K562 (cell line): ENCODE measurements around the gene ANO9. TPM values are rescaled to one million over a fixed set of nuclear protein-coding genes. Genes with fewer than 3 reads are reported as not detected.

Experiments
- ATAC-seq: fragments of 200-7000 bp; cut with Tn5 transposase; 3 replicates; pipeline ENCODE4 v1.9.1; 2020; ENCODE audit warnings: moderate library complexity
- BruUV-seq: library from RNA; stranded (reverse); fragments of 400-500 nt; replicated peaks from 2 replicates; lab custom pipeline; 2021; lab: Mats Ljungman, UMichigan
- CTCF ChIA-PET: fragments of 300-600 bp; formaldehyde crosslinking; extraction: SDS; loops from one replicate; lab custom pipeline; 2021; ENCODE audit warnings: low intra/inter-chr PET ratio; lab: Yijun Ruan, JAX
- POLR2A ChIA-PET: fragments of 300-600, 350-650 bp; sonication (Branson Sonifier 250); formaldehyde crosslinking; extraction: SDS; loops from one replicate; lab custom pipeline; 2021; ENCODE audit warnings: antibody characterized with exemption, inconsistent platforms; lab: Yijun Ruan, JAX
- DNase-seq, 4 experiments: peaks; one replicate each; pipeline versions ENCODE4 v3.0.0 to v3.0.0-alpha.2; 2011 to 2018; ENCODE audit warnings: low spot score in 3 of 4, mixed read lengths in 3 of 4; ENCODE audit errors: extremely low read depth in 1 of 4
- FAIRE-seq: peaks from 2 replicates; lab custom pipeline; 2011; peaks lifted over from hg19 to GRCh38; lab: Jason Lieb, UNC
- H2AFZ ChIP-seq: 2 replicates; pipeline ENCODE4 v1.6.0; 2011; ENCODE audit warnings: low read depth, low read length, control low read depth, inconsistent platforms
- H3K27ac ChIP-seq: fragments of 200-600 bp; 3 replicates; pipeline ENCODE4 v1.8.0; 2011; ENCODE audit warnings: low read depth, mild to moderate bottlenecking, control low read depth, inconsistent platforms, low read length, moderate library complexity, mixed read lengths; ENCODE audit errors: extremely low read depth
- H3K27me3 ChIP-seq, 2 experiments: fragments of 300-600 bp in 1 of 2; 2 replicates in 1 of 2; 3 replicates in 1 of 2; pipeline versions ENCODE4 v1.6.0 to v1.8.0; 2011; ENCODE audit warnings: inconsistent platforms in 2 of 2, low read length in 2 of 2, mild to moderate bottlenecking in 1 of 2, mixed read lengths in 1 of 2, moderate library complexity in 1 of 2; ENCODE audit not compliant: control insufficient read depth in 2 of 2, insufficient read depth in 2 of 2
- H3K36me3 ChIP-seq: fragments of 300-600 bp; 3 replicates; pipeline ENCODE4 v1.8.0; 2011; ENCODE audit warnings: mild to moderate bottlenecking, low read length, inconsistent platforms; ENCODE audit not compliant: control insufficient read depth, insufficient read depth
- H3K4me1 ChIP-seq, 2 experiments: fragments of 200-600 bp in 1 of 2; replicated peaks in 1 of 2; 2 replicates in 1 of 2; 3 replicates in 1 of 2; pipeline versions ENCODE4 v1.5.1 to v1.8.0; 2011; ENCODE audit warnings: inconsistent platforms in 2 of 2, low read length in 2 of 2, mild to moderate bottlenecking in 1 of 2, mixed read lengths in 1 of 2, moderate library complexity in 1 of 2; ENCODE audit not compliant: control insufficient read depth in 2 of 2, insufficient read depth in 2 of 2
- H3K4me2 ChIP-seq: 2 replicates; pipeline ENCODE4 v1.6.1; 2011; ENCODE audit warnings: low read length, control low read depth, inconsistent platforms, mixed read lengths; ENCODE audit not compliant: insufficient read depth
- H3K4me3 ChIP-seq: fragments of 200-600 bp; sonication (generic), shearing (Covaris generic); 2 replicates; pipeline ENCODE4 v1.5.1; 2016; ENCODE audit warnings: control low read depth, inconsistent platforms
- H3K79me2 ChIP-seq: fragments of 200-600 bp; 3 replicates; pipeline ENCODE4 v1.8.0; 2011; ENCODE audit warnings: low read length, inconsistent platforms; ENCODE audit not compliant: control insufficient read depth, insufficient read depth
- H3K9ac ChIP-seq, 2 experiments: 2 replicates each; pipeline versions ENCODE4 v1.6.0 to v1.6.1; 2011; ENCODE audit warnings: low read depth in 2 of 2, low read length in 2 of 2, control low read depth in 1 of 2, inconsistent platforms in 1 of 2, mild to moderate bottlenecking in 1 of 2, mixed read lengths in 1 of 2; ENCODE audit not compliant: insufficient read depth in 1 of 2
- H3K9me1 ChIP-seq: one replicate; pipeline ENCODE4 v1.6.0; 2011; ENCODE audit warnings: inconsistent platforms, mild to moderate bottlenecking, low read length, moderate library complexity; ENCODE audit not compliant: control insufficient read depth, insufficient read depth
- H3K9me3 ChIP-seq: replicated peaks from 2 replicates; pipeline ENCODE4 v1.5.1; 2011; ENCODE audit warnings: low read depth, low read length, inconsistent platforms; ENCODE audit not compliant: control insufficient read depth, insufficient read depth
- H4K20me1 ChIP-seq: replicated peaks from 2 replicates; pipeline ENCODE4 v1.6.1; 2011; ENCODE audit warnings: low read length, inconsistent platforms, mixed read lengths; ENCODE audit not compliant: control insufficient read depth, insufficient read depth
- BRCA1 ChIP-seq, 2 experiments: fragments of 450-650 bp in 1 of 2; sonication (generic) in 1 of 2; formaldehyde crosslinking in 1 of 2; IDR thresholded peaks; 2 replicates each; pipeline versions ENCODE4 v1.5.0 to v1.6.1; 2017 to 2020; ENCODE audit warnings: mild to moderate bottlenecking in 1 of 2, missing genetic modification reagents in 1 of 2
- NFATC3 ChIP-seq: fragments of 450-650 bp; IDR thresholded peaks from 2 replicates; pipeline ENCODE4 v1.6.1; 2017; ENCODE audit warnings: mild to moderate bottlenecking
- POLR2G ChIP-seq: fragments of 200-400 bp; formaldehyde crosslinking; IDR thresholded peaks from 2 replicates; pipeline ENCODE4 v1.6.1; 2017; ENCODE audit warnings: low read depth, mild to moderate bottlenecking, antibody characterized with exemption, low read length, moderate library complexity
- WGBS: fragments of 100-300 bp; shearing (Covaris generic); methylation state at CpG from one replicate; pipeline ENCODE4 v1.1.6; 2016; ENCODE audit warnings: low coverage, mixed read lengths; ENCODE audit not compliant: insufficient coverage; ENCODE audit errors: missing lambda C conversion rate; 5-methylcytosine and 5-hydroxymethylcytosine counted together
- in situ Hi-C: fragments of 300-500 bp; cut with MboI; formaldehyde crosslinking; loops from 4 replicates; pipeline ENCODE4 v1.15.0; 2018; ENCODE audit warnings: inconsistent platforms, mixed read lengths
- intact Hi-C: fragments of 100-400 bp; cut with micrococcal nuclease; formaldehyde crosslinking; loops from 2 replicates; pipeline ENCODE4 v1.14.2; 2022
- polyA plus RNA-seq, 8 experiments: library from polyadenylated mRNA; depleted of rRNA in 4 of 8; stranded (reverse) in 5 of 8; unstranded in 3 of 8; fragments of >200 nt; fragmentation: Nextera tagmentation in 2 of 8; fragmentation: Illumina TruSeq in 1 of 8; extraction: Ambion mirVana in 2 of 8; extraction: Trizol in 1 of 8; gene quantifications; 2 replicates each; pipeline versions ENCODE4 v1.2.1 to v1.2.3, GENCODE V29; 2011 to 2014; ENCODE audit warnings: inconsistent platforms in 1 of 8, missing spikeins in 1 of 8
- total RNA-seq, 7 experiments: library from RNA; depleted of rRNA in 6 of 7; stranded (reverse); fragments of >200 nt in 6 of 7; fragmentation: Illumina TruSeq in 2 of 7; extraction: Trizol in 2 of 7; gene quantifications; 2 replicates each; pipeline versions ENCODE4 v1.2.1 to v1.2.3, GENCODE V29; 2011 to 2021; ENCODE audit warnings: low replicate concordance in 1 of 7
- TF ChIP-seq, protein P1 (sequence below): sonication (generic); formaldehyde crosslinking; IDR thresholded peaks from 2 replicates; pipeline ENCODE4 v1.8.1; 2023; ENCODE audit warnings: mild to moderate bottlenecking, missing genetic modification reagents

The ANO9 gene
- total and polyA plus RNA-seq, 9 of the 15 experiments (the other 6 are each of a cell fraction or from before 2014, with no cell fraction given): 0.20 to 14.5 (median 4.5) TPM

GRCh38 chr11:377174-377865 is 64.5 kb downstream of the ANO9 start:
- intact Hi-C loops: no loop called here
- no peak for TF ChIP-seq NFATC3
- no peak for TF ChIP-seq BRCA1 (IDR thresholded peaks at IDR 0.05)
- no peak for TF ChIP-seq BRCA1 (CRISPR knock-in tag; IDR thresholded peaks at IDR 0.05)
- TF ChIP-seq, protein P1, sequence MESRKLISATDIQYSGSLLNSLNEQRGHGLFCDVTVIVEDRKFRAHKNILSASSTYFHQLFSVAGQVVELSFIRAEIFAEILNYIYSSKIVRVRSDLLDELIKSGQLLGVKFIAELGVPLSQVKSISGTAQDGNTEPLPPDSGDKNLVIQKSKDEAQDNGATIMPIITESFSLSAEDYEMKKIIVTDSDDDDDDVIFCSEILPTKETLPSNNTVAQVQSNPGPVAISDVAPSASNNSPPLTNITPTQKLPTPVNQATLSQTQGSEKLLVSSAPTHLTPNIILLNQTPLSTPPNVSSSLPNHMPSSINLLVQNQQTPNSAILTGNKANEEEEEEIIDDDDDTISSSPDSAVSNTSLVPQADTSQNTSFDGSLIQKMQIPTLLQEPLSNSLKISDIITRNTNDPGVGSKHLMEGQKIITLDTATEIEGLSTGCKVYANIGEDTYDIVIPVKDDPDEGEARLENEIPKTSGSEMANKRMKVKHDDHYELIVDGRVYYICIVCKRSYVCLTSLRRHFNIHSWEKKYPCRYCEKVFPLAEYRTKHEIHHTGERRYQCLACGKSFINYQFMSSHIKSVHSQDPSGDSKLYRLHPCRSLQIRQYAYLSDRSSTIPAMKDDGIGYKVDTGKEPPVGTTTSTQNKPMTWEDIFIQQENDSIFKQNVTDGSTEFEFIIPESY (CRISPR knock-in tag): peak; percentile 71
- TF ChIP-seq POLR2G: 0 out of 2 replicates have a peak, but pooled peaks have one; percentile 11
- ChIA-PET CTCF (no interaction called here), POLR2A (interaction anchor here (1.2 kb wide), 1 partner anchor 10 kb away, joined by 4 read pairs; no protein-coding TSS in a partner anchor)
- no peak overlapping the region for H3K4me2 ChIP-seq
- no peaks in the 10 kb centered on the region for H3K9me1 ChIP-seq
- H3K9me3 ChIP-seq: peaks cover 2% of the 10 kb centered on the region
- BruUV-seq: no TSS peak
- no peak overlapping the region for H3K27ac ChIP-seq
- H3K36me3 ChIP-seq: peaks cover 46% of the 10 kb centered on the region; the same call in 2 of the 3 replicates
- H3K9ac ChIP-seq: no peak overlapping the region
- H3K27me3 ChIP-seq: no peaks in the 10 kb centered on the region
- ATAC-seq (no peak), FAIRE-seq (no peak), DNase-seq (no peak)
- H4K20me1 ChIP-seq: no peaks in the 10 kb centered on the region
- peaks cover 0 to 37% of the 10 kb centered on the region in 2 experiments; a peak in 2 of 5 replicates for H3K4me1 ChIP-seq
- H3K4me3 ChIP-seq: no peak overlapping the region
- H2AFZ ChIP-seq: no peak overlapping the region
- in situ Hi-C loops: no loop called here
- no peaks in the 10 kb centered on the region for H3K79me2 ChIP-seq
- WGBS: 92% methylated on average over 8 of the region's 44 CpGs
